Cardiac fibroblast (primary cell): ENCODE data around the gene SCGB1D1.

Source experiments
- DNase-seq, 2 donors: peaks; one replicate each; pipeline versions ENCODE4 v3.0.0 to v3.0.0-alpha.2; 2010; ENCODE audit warnings: low read depth in 2 of 2
- H3K4me3 ChIP-seq, 2 donors: replicated peaks in 1 of 2; 1 replicate in 1 of 2; 2 replicates in 1 of 2; pipeline ENCODE4 v1.5.1; 2011; ENCODE audit warnings: low read depth in 2 of 2, low read length in 2 of 2, mild to moderate bottlenecking in 2 of 2, moderate library complexity in 1 of 2
- CTCF ChIP-seq: IDR thresholded peaks from one replicate; pipeline ENCODE4 v1.5.1; 2011; ENCODE audit warnings: low read depth, mild to moderate bottlenecking, low read length, inconsistent platforms

Gene SCGB1D1

GRCh38 chr11:62150887-62151736, 38.9 kb upstream of the SCGB1D1 start:
- DNase-seq = no peak
- no peak overlapping the region for H3K4me3 ChIP-seq
- TF ChIP-seq CTCF = no peak

- H3K4me3 ChIP-seq = no peak overlapping the region
- no peak for TF ChIP-seq CTCF
- DNase-seq = no peak
Measured at GRCh38 chr11:62151737-62152102, 38.3 kb upstream of the SCGB1D1 start.

- H3K4me3 ChIP-seq = no peak overlapping the region
- DNase-seq = no peak
- TF ChIP-seq CTCF = no peak
Measured at GRCh38 chr11:62152245-62153086, 37.5 kb upstream of the SCGB1D1 start.

- no peak overlapping the region for H3K4me3 ChIP-seq
- no peak for TF ChIP-seq CTCF
- DNase-seq = peak; percentile 69 to 83
Measured at GRCh38 chr11:62153087-62153395, 37.0 kb upstream of the SCGB1D1 start.

GRCh38 chr11:62153617-62154016, 36.4 kb upstream of the SCGB1D1 start:
- no peak for TF ChIP-seq CTCF
- DNase-seq = no peak
- H3K4me3 ChIP-seq = no peak overlapping the region

GRCh38 chr11:62157603-62158002, 32.4 kb upstream of the SCGB1D1 start:
- no peak for DNase-seq
- TF ChIP-seq CTCF = no peak

More at GRCh38 chr11:62157603-62158002, 32.4 kb upstream of the SCGB1D1 start:
- no peak overlapping the region for H3K4me3 ChIP-seq
